ENCODE measurements around the gene DENND1A.
"Not testable (repeated sequence)": the region's sequence is repeated elsewhere in the genome, so short reads cannot be mapped to it uniquely, and the experiment has no call there.

- not testable (repeated sequence) for TF ChIP-seq TCF7L2 (IDR thresholded peaks at IDR 0.05; ENCODE audit: low read depth, low read length); CTCF (IDR thresholded peaks at IDR 0.05)
These were observed 501.5 kb downstream of the DENND1A start for GRCh38 chr9:123428450-123428849.
